Astrocyte (in vitro differentiated cells and primary cell): ENCODE measurements around the gene EFS.

Source experiments
- CTCF ChIP-seq: IDR thresholded peaks from 2 replicates; pipeline ENCODE4 v1.5.1; 2011; ENCODE audit warnings: low read depth, mild to moderate bottlenecking, inconsistent platforms, low read length, moderate library complexity; ENCODE audit not compliant: insufficient read depth
- EZH2 ChIP-seq: IDR thresholded peaks from 2 replicates; pipeline ENCODE4 v1.6.1; 2012; ENCODE audit warnings: mild to moderate bottlenecking, low read length, inconsistent platforms; ENCODE audit not compliant: insufficient read depth

DNA sequence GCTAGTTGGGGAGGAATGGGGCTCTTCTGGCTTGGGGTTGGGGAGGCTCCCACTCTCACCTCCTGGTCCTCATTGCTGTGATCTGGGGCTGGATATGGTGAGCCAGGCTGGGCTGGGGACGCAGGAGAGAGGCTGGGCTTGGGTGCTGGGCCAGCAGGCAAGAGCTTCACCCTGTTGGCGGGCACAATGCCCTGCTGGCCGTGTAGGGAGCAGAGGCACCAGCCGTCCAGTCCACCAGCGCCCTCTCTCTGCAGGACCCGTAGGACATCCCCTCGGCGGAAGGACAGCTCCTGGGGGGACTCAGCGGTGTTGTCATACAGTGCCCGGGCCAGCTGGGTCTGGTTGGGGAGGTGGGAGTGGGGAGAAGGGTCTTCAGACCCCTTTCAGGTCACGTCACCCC, 4.5 kb downstream of the EFS start:
- TF ChIP-seq CTCF (no peak), EZH2 (no peak)
